NCI-H1417 (cell line): ENCODE measurements around the gene CCBE1.
"Not testable (repeated sequence)": the region's sequence is repeated elsewhere in the genome, so short reads cannot be mapped to it uniquely, and the experiment has no call there.

Experiments
- DNase-seq, 3 experiments: peaks; one replicate each; lab custom pipeline; 2025; lab: John Stamatoyannopoulos, UW

Gene CCBE1

GRCh38 chr18:59681521-59682004, 15.7 kb downstream of the CCBE1 start:
- DNase-seq: peak in 2 of 3 experiments; percentile 60 to 80

GRCh38 chr18:59681051-59681450, 16.2 kb downstream of the CCBE1 start:
- peak in 1 of 3 experiments; percentile 23 for DNase-seq

- DNase-seq: no peak
These were observed 21.9 kb downstream of the CCBE1 start for GRCh38 chr18:59675346-59675745.

GRCh38 chr18:59674903-59675270, 22.3 kb downstream of the CCBE1 start:
- DNase-seq: no peak

- DNase-seq: no peak
These were observed 22.9 kb downstream of the CCBE1 start for GRCh38 chr18:59674186-59674902.

- DNase-seq: peak; percentile 53 to 87 (median 74)
These were observed 24.9 kb downstream of the CCBE1 start for GRCh38 chr18:59672235-59672711.

- DNase-seq: no peak
These were observed 25.7 kb downstream of the CCBE1 start for GRCh38 chr18:59671551-59671950.

- DNase-seq: no peak
These were observed 27.2 kb downstream of the CCBE1 start for GRCh38 chr18:59669872-59670657.

GRCh38 chr18:59667488-59667887, 29.7 kb downstream of the CCBE1 start:
- no peak for DNase-seq

GRCh38 chr18:59666007-59666402, 31.2 kb downstream of the CCBE1 start:
- not testable (repeated sequence) for DNase-seq

- DNase-seq: no peak
These were observed 31.9 kb downstream of the CCBE1 start for GRCh38 chr18:59665057-59666006.

- DNase-seq: no peak
These were observed 32.9 kb downstream of the CCBE1 start for GRCh38 chr18:59664329-59664728.

GRCh38 chr18:59663096-59663495, 34.1 kb downstream of the CCBE1 start:
- DNase-seq: no peak

GRCh38 chr18:59661891-59662701, 35.1 kb downstream of the CCBE1 start:
- DNase-seq: peak in 2 of 3 experiments; percentile 33 to 80

- DNase-seq: no peak
These were observed 36.2 kb downstream of the CCBE1 start for GRCh38 chr18:59660786-59661743.

GRCh38 chr18:59660366-59660765, 36.9 kb downstream of the CCBE1 start:
- no peak for DNase-seq

GRCh38 chr18:59659508-59660170, 37.6 kb downstream of the CCBE1 start:
- DNase-seq: no peak

GRCh38 chr18:59658941-59659340, 38.3 kb downstream of the CCBE1 start:
- DNase-seq: no peak

- DNase-seq: no peak
These were observed 40.2 kb downstream of the CCBE1 start for GRCh38 chr18:59657012-59657411.
